HCT116 (cell line): ENCODE measurements around the gene LIMA1. TPM values are rescaled to one million over a fixed set of nuclear protein-coding genes. Genes with fewer than 3 reads are reported as not detected.

Experiments
- ATAC-seq: fragments of 200-7000 bp; cut with Tn5 transposase; 2 replicates; pipeline ENCODE4 v1.9.1; 2020; ENCODE audit warnings: mild to moderate bottlenecking, moderate library complexity
- BruUV-seq: library from RNA; stranded (reverse); fragments of 400-500 nt; replicated peaks from 2 replicates; lab custom pipeline; 2021; lab: Mats Ljungman, UMichigan
- CTCF ChIA-PET: fragments of 300-600 bp; sonication (Branson Sonifier 250); formaldehyde crosslinking; loops from one replicate; lab custom pipeline; 2021; ENCODE audit warnings: antibody characterized with exemption; lab: Charles Lee
- POLR2A ChIA-PET: fragments of 300-600, 350-600 bp; sonication (Branson Sonifier 250); formaldehyde crosslinking; loops from one replicate; lab custom pipeline; 2021; ENCODE audit warnings: antibody characterized with exemption; lab: Charles Lee
- RAD21 ChIA-PET, 2 experiments: fragments of 300-600 bp; sonication (Branson Sonifier 250); formaldehyde crosslinking; loops; one replicate each; lab custom pipeline; 2023; ENCODE audit warnings: low total read pairs in 2 of 2; ENCODE audit not compliant: uncharacterized antibody in 2 of 2, unreplicated experiment in 2 of 2, low non-redundant PET in 1 of 2; lab: Charles Lee
- DNase-seq: peaks from one replicate; pipeline ENCODE4 v3.0.0-alpha.2; 2010; ENCODE audit warnings: low read depth, low spot score
- H2AFZ ChIP-seq: fragments of 200-600 bp; shearing (Covaris generic), sonication (generic); 2 replicates; pipeline ENCODE4 v1.6.1; 2017; ENCODE audit warnings: low read depth, mixed run types, mixed read lengths, antibody characterized with exemption, low read length; ENCODE audit not compliant: poor library complexity, severe bottlenecking
- H3K27ac ChIP-seq: 2 replicates; pipeline ENCODE4 v1.5.1; 2012; ENCODE audit warnings: low read depth, low read length
- H3K27me3 ChIP-seq: fragments of 200-600 bp; sonication (generic); 2 replicates; pipeline ENCODE4 v1.6.1; 2016; ENCODE audit warnings: mixed run types, low read length, mixed read lengths; ENCODE audit not compliant: insufficient read depth
- H3K36me3 ChIP-seq, 2 experiments: fragments of 200-500 bp in 1 of 2; fragments of 200-600 bp in 1 of 2; sonication (Bioruptor generic) in 1 of 2; sonication (generic) in 1 of 2; 2 replicates each; pipeline versions ENCODE4 v1.5.1 to v1.6.1; 2014 to 2016; ENCODE audit warnings: low read length in 2 of 2, inconsistent platforms in 1 of 2, mixed read lengths in 1 of 2, mixed run types in 1 of 2; ENCODE audit not compliant: insufficient read depth in 2 of 2, control insufficient read depth in 1 of 2
- H3K4me1 ChIP-seq, 2 experiments: fragments of 200-600 bp in 1 of 2; sonication (generic) in 1 of 2; 2 replicates each; pipeline versions ENCODE4 v1.5.1 to v1.6.1; 2012 to 2017; ENCODE audit warnings: low read length in 2 of 2, inconsistent platforms in 1 of 2, mild to moderate bottlenecking in 1 of 2, mixed read lengths in 1 of 2, mixed run types in 1 of 2, moderate library complexity in 1 of 2; ENCODE audit not compliant: insufficient read depth in 2 of 2, control insufficient read depth in 1 of 2
- H3K4me2 ChIP-seq: fragments of 200-600 bp; sonication (generic); 2 replicates; pipeline ENCODE4 v1.6.1; 2017; ENCODE audit warnings: mixed run types, low read length, mixed read lengths
- H3K4me3 ChIP-seq, 2 experiments: fragments of 200-600 bp in 1 of 2; sonication (generic) in 1 of 2; replicated peaks in 1 of 2; 2 replicates each; pipeline ENCODE4 v1.5.1; 2011 to 2016; ENCODE audit warnings: low read length in 2 of 2, control low read depth in 1 of 2, low read depth in 1 of 2, mild to moderate bottlenecking in 1 of 2, mixed read lengths in 1 of 2, mixed run types in 1 of 2
- H3K79me2 ChIP-seq: fragments of 200-600 bp; sonication (generic); 2 replicates; pipeline ENCODE4 v1.6.1; 2017; ENCODE audit warnings: mild to moderate bottlenecking, mixed run types, low read length, moderate library complexity, mixed read lengths; ENCODE audit not compliant: insufficient read depth
- H3K9ac ChIP-seq: fragments of 200-600 bp; sonication (generic); 2 replicates; pipeline ENCODE4 v1.6.1; 2016; ENCODE audit warnings: low read length, mixed read lengths
- H3K9me2 ChIP-seq: fragments of 200-600 bp; sonication (generic), shearing (Covaris generic); 2 replicates; pipeline ENCODE4 v1.6.1; 2017; ENCODE audit warnings: mixed run types, mild to moderate bottlenecking, moderate library complexity; ENCODE audit not compliant: insufficient read depth
- H3K9me3 ChIP-seq, 2 experiments: fragments of 200-500 bp in 1 of 2; fragments of 200-600 bp in 1 of 2; sonication (Bioruptor generic) in 1 of 2; sonication (generic) in 1 of 2; 2 replicates each; pipeline ENCODE4 v1.6.1; 2014 to 2017; ENCODE audit warnings: low read length in 2 of 2, mixed read lengths in 2 of 2, inconsistent platforms in 1 of 2, low read depth in 1 of 2, mild to moderate bottlenecking in 1 of 2, mixed run types in 1 of 2, moderate library complexity in 1 of 2; ENCODE audit not compliant: control insufficient read depth in 1 of 2, insufficient read depth in 1 of 2
- H4K20me1 ChIP-seq: fragments of 200-600 bp; sonication (generic), shearing (Covaris generic); 2 replicates; pipeline ENCODE4 v1.6.1; 2017; ENCODE audit warnings: mixed run types, mild to moderate bottlenecking, moderate library complexity; ENCODE audit not compliant: insufficient read depth
- CBX3 ChIP-seq: IDR thresholded peaks from 2 replicates; pipeline ENCODE4 v1.6.1; 2012; ENCODE audit warnings: low read depth
- ELF1 ChIP-seq: IDR thresholded peaks from 2 replicates; pipeline ENCODE4 v1.6.1; 2012; ENCODE audit warnings: low read depth, borderline replicate concordance
- EZH2 ChIP-seq: fragments of 200-600 bp; sonication (generic); IDR thresholded peaks from 2 replicates; pipeline ENCODE4 v1.6.1; 2017; ENCODE audit warnings: antibody characterized with exemption, mixed run types
- EZH2phosphoT487 ChIP-seq: fragments of 200-600 bp; IDR thresholded peaks from 2 replicates; pipeline ENCODE4 v1.6.1; 2018; ENCODE audit warnings: antibody characterized with exemption, borderline replicate concordance
- FOSL1 ChIP-seq: IDR thresholded peaks from 2 replicates; pipeline ENCODE4 v1.6.1; 2012; ENCODE audit warnings: low read depth
- JUND ChIP-seq: IDR thresholded peaks from 2 replicates; pipeline ENCODE4 v1.6.1; 2012
- POLR2A ChIP-seq: IDR thresholded peaks from 2 replicates; pipeline ENCODE4 v1.7.0; 2011; ENCODE audit warnings: borderline replicate concordance; ENCODE audit not compliant: insufficient read depth, insufficient read length; ENCODE audit errors: extremely low read depth
- POLR2AphosphoS5 ChIP-seq: IDR thresholded peaks from 2 replicates; pipeline ENCODE4 v1.6.1; 2011; ENCODE audit warnings: mild to moderate bottlenecking, low read depth, low read length, moderate library complexity
- RAD21 ChIP-seq: IDR thresholded peaks from 2 replicates; pipeline ENCODE4 v1.6.1; 2012; ENCODE audit warnings: low read depth, mild to moderate bottlenecking
- SIN3A ChIP-seq: IDR thresholded peaks from 2 replicates; pipeline ENCODE4 v1.6.1; 2012; ENCODE audit warnings: low read depth
- SP1 ChIP-seq: IDR thresholded peaks from 2 replicates; pipeline ENCODE4 v1.6.1; 2012; ENCODE audit warnings: low read depth
- YY1 ChIP-seq: IDR thresholded peaks from 2 replicates; pipeline ENCODE4 v1.6.1; 2011; ENCODE audit warnings: low read length, low read depth, moderate library complexity, mild to moderate bottlenecking; ENCODE audit not compliant: insufficient replicate concordance; ENCODE audit errors: extremely low read depth
- ZFX ChIP-seq: fragments of 450-650 bp; IDR thresholded peaks from 2 replicates; pipeline ENCODE4 v1.6.1; 2017
- ZNF274 ChIP-seq: fragments of 200-500 bp; sonication (Bioruptor generic); IDR thresholded peaks from 2 replicates; pipeline ENCODE4 v1.6.1; 2014; ENCODE audit warnings: mild to moderate bottlenecking, low read depth, low read length, inconsistent platforms
- intact Hi-C: fragments of 100-400 bp; cut with micrococcal nuclease; formaldehyde crosslinking; loops from 2 replicates; pipeline ENCODE4 v1.10.0; 2022
- total RNA-seq: library from RNA; stranded (reverse); gene quantifications from one replicate; pipeline ENCODE4 v1.2.1, GENCODE V29; 2021; ENCODE audit not compliant: unreplicated experiment
- TF ChIP-seq, protein P1 (sequence below), 3 experiments: fragments of 200-600 bp in 1 of 3; sonication (generic) in 1 of 3; IDR thresholded peaks in 2 of 3; conservative IDR thresholded peaks in 1 of 3; 2 replicates each; pipeline ENCODE4 v1.5.1; 2012 to 2017; ENCODE audit warnings: low read depth in 2 of 3, low read length in 2 of 3, antibody characterized with exemption in 1 of 3, borderline replicate concordance in 1 of 3, control low read depth in 1 of 3, mild to moderate bottlenecking in 1 of 3, mixed read lengths in 1 of 3, mixed run types in 1 of 3, moderate library complexity in 1 of 3; ENCODE audit not compliant: insufficient read depth in 1 of 3
- TF ChIP-seq, protein P2 (sequence below): IDR thresholded peaks from 2 replicates; pipeline ENCODE4 v1.6.1; 2011; ENCODE audit warnings: mild to moderate bottlenecking, low read length, moderate library complexity; ENCODE audit not compliant: insufficient replicate concordance; ENCODE audit errors: extremely low read depth
- TF ChIP-seq, protein P3 (sequence below): IDR thresholded peaks from 2 replicates; pipeline ENCODE4 v1.6.1; 2012

The LIMA1 gene
- total RNA-seq, 1 experiment from 2014 or later = 79.6 TPM

DNA sequence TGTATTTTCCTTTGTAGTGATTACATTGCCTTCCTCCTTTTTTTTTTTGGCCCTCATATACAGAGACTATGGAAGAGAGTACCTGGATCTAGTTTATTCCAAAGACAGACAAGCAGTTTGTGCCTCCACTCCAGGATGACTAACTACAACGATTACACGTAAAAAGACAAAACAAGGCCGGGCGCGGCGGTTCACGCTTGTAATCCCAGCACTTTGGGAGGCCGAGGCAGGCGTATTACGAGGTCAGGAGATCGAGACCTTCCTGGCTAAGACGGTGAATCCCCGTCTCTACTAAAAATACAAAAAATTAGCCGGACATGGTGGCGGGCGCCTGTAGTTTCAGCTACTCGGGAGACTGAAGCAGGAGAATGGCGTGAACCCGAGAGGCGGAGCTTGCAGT lies 118.4 kb downstream of the LIMA1 start:
- CTCF ChIA-PET = no interaction called here
- no peaks in the 10 kb centered on the region for H4K20me1 ChIP-seq
- H3K9ac ChIP-seq = no peak overlapping the region
- intact Hi-C loops = no loop called here
- no peaks in the 10 kb centered on the region for H3K9me3 ChIP-seq
- H3K27me3 ChIP-seq = no peaks in the 10 kb centered on the region
- no TSS peak for BruUV-seq
- peaks cover 27% of the 10 kb centered on the region for H3K79me2 ChIP-seq
- H3K4me2 ChIP-seq = no peak overlapping the region
- H2AFZ ChIP-seq = no peak overlapping the region
- H3K4me1 ChIP-seq = peaks cover 9 to 22% of the 10 kb centered on the region in 2 experiments; a peak in 3 of 4 replicates
- H3K36me3 ChIP-seq = no peaks in the 10 kb centered on the region
- no peak overlapping the region for H3K4me3 ChIP-seq
- DNase-seq = no peak
- no peak overlapping the region for H3K27ac ChIP-seq
- RAD21 ChIA-PET = no interaction called here
- no peak for TF ChIP-seq SIN3A
- POLR2A ChIA-PET = no interaction called here
- ATAC-seq = no peak
- H3K9me2 ChIP-seq = no peaks in the 10 kb centered on the region

DNA sequence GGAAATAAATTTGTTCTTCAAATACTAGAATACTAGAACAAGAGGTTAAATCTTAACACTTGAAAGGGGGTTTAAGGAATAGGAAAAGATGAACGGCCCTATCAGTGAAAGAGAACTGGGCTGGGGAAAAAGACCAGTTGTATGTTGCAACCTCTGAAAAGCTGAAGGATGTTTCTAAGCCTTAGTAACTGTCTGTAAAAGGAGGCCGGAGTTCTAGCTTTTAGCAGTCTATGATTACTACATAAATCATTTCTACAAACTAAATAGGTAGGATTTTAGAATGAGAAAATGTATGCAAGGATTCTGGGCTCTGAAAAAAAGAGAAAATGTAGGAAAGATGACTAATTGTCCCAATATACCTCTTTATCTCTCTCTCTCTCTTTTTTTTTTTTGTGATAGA lies 121.1 kb downstream of the LIMA1 start:
- Histone ChIP-seq H3K4me2 (no peak overlapping the region), H3K79me2 (peaks cover 31% of the 10 kb centered on the region), H3K4me1 (peaks cover 0 to 11% of the 10 kb centered on the region in 2 experiments; a peak in 1 of 4 replicates), H3K9me3 (no peaks in the 10 kb centered on the region), H4K20me1 (no peaks in the 10 kb centered on the region), H2AFZ (no peak overlapping the region), H3K4me3 (no peak overlapping the region), H3K27ac (no peak overlapping the region), H3K9ac (no peak overlapping the region), H3K36me3 (no peaks in the 10 kb centered on the region), H3K9me2 (no peaks in the 10 kb centered on the region), H3K27me3 (no peaks in the 10 kb centered on the region)
- ChIA-PET CTCF (interaction anchor here (0.7 kb wide), 1 partner anchor 92 kb away, joined by 4 read pairs; no protein-coding TSS in a partner anchor), POLR2A (no interaction called here), RAD21 (no interaction called here)
- intact Hi-C loops = no loop called here
- ATAC-seq (no peak), DNase-seq (no peak)
- no TSS peak for BruUV-seq
- TF ChIP-seq ZNF274 = no peak
- no peak for TF ChIP-seq EZH2phosphoT487
- no peak for TF ChIP-seq RAD21
- no peak for TF ChIP-seq EZH2
- no peak for TF ChIP-seq YY1
- no peak for TF ChIP-seq SP1
- no peak for TF ChIP-seq JUND
- no peak for TF ChIP-seq CBX3
- TF ChIP-seq, protein P1, sequence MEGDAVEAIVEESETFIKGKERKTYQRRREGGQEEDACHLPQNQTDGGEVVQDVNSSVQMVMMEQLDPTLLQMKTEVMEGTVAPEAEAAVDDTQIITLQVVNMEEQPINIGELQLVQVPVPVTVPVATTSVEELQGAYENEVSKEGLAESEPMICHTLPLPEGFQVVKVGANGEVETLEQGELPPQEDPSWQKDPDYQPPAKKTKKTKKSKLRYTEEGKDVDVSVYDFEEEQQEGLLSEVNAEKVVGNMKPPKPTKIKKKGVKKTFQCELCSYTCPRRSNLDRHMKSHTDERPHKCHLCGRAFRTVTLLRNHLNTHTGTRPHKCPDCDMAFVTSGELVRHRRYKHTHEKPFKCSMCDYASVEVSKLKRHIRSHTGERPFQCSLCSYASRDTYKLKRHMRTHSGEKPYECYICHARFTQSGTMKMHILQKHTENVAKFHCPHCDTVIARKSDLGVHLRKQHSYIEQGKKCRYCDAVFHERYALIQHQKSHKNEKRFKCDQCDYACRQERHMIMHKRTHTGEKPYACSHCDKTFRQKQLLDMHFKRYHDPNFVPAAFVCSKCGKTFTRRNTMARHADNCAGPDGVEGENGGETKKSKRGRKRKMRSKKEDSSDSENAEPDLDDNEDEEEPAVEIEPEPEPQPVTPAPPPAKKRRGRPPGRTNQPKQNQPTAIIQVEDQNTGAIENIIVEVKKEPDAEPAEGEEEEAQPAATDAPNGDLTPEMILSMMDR (IDR thresholded peaks at IDR 0.05 in 2 of 3, conservative IDR thresholded peaks at IDR 0.05 in 1 of 3; ENCODE audit: borderline replicate concordance in 1 of 3, insufficient read depth in 1 of 3, low read depth in 2 of 3, low read length in 2 of 3) = no peak
- TF ChIP-seq SIN3A = no peak
- no peak for TF ChIP-seq POLR2AphosphoS5
- no peak for TF ChIP-seq POLR2A
- no peak for TF ChIP-seq ZFX
- TF ChIP-seq ELF1 = no peak
- TF ChIP-seq, protein P2, sequence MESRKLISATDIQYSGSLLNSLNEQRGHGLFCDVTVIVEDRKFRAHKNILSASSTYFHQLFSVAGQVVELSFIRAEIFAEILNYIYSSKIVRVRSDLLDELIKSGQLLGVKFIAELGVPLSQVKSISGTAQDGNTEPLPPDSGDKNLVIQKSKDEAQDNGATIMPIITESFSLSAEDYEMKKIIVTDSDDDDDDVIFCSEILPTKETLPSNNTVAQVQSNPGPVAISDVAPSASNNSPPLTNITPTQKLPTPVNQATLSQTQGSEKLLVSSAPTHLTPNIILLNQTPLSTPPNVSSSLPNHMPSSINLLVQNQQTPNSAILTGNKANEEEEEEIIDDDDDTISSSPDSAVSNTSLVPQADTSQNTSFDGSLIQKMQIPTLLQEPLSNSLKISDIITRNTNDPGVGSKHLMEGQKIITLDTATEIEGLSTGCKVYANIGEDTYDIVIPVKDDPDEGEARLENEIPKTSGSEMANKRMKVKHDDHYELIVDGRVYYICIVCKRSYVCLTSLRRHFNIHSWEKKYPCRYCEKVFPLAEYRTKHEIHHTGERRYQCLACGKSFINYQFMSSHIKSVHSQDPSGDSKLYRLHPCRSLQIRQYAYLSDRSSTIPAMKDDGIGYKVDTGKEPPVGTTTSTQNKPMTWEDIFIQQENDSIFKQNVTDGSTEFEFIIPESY = no peak
- TF ChIP-seq, protein P3, sequence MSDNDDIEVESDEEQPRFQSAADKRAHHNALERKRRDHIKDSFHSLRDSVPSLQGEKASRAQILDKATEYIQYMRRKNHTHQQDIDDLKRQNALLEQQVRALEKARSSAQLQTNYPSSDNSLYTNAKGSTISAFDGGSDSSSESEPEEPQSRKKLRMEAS = no peak
- no peak for TF ChIP-seq FOSL1
